OCI-M1 (cell line): Measurements from ENCODE around the gene ZNF816.
"Not testable (repeated sequence)": the region's sequence is repeated elsewhere in the genome, so short reads cannot be mapped to it uniquely, and the experiment has no call there.

ENCODE experiments used
- DNase-seq: peaks from one replicate; lab custom pipeline; 2025; lab: John Stamatoyannopoulos, UW

Gene ZNF816

GRCh38 chr19:52962394-52963246 lies at the start of gene ZNF816:
TSS of gene ZNF816 (minus strand) at chr19:52962881. CDS start at chr19:52956089, 6,792 bp downstream.
- peak; percentile 99 for DNase-seq

- DNase-seq: no peak
Measured at GRCh38 chr19:53012006-53012405, 49.3 kb upstream of the ZNF816 start.

GRCh38 chr19:53010494-53010893 lies 47.8 kb upstream of the ZNF816 start:
- DNase-seq: no peak

GRCh38 chr19:53008061-53008778 lies 45.5 kb upstream of the ZNF816 start:
- DNase-seq: no peak

- peak; percentile 63 for DNase-seq
Measured at GRCh38 chr19:53007606-53008005, 44.9 kb upstream of the ZNF816 start.

- DNase-seq: peak; percentile 73
Measured at GRCh38 chr19:53007200-53007599, 44.5 kb upstream of the ZNF816 start.

- DNase-seq: no peak
Measured at GRCh38 chr19:53004242-53004641, 41.6 kb upstream of the ZNF816 start.

GRCh38 chr19:53002479-53002878 lies 39.8 kb upstream of the ZNF816 start:
- DNase-seq: no peak

GRCh38 chr19:52997975-52998374 lies 35.3 kb upstream of the ZNF816 start:
- no peak for DNase-seq

GRCh38 chr19:52995711-52996110 lies 33.0 kb upstream of the ZNF816 start:
- no peak for DNase-seq

- peak; percentile 97 for DNase-seq
Measured at GRCh38 chr19:52993342-52994178, 30.9 kb upstream of the ZNF816 start.

GRCh38 chr19:52992109-52993004 lies 29.7 kb upstream of the ZNF816 start:
- DNase-seq: no peak

GRCh38 chr19:52991484-52991883 lies 28.8 kb upstream of the ZNF816 start:
- no peak for DNase-seq

- DNase-seq: no peak
Measured at GRCh38 chr19:52990759-52991418, 28.2 kb upstream of the ZNF816 start.

- DNase-seq: no peak
Measured at GRCh38 chr19:52988506-52988905, 25.8 kb upstream of the ZNF816 start.

GRCh38 chr19:52987221-52987620 lies 24.5 kb upstream of the ZNF816 start:
- DNase-seq: no peak

- DNase-seq: not testable (repeated sequence)
Measured at GRCh38 chr19:52983167-52983566, 20.5 kb upstream of the ZNF816 start.

GRCh38 chr19:52981329-52981728 lies 18.6 kb upstream of the ZNF816 start:
- no peak for DNase-seq

- DNase-seq: no peak
Measured at GRCh38 chr19:52967772-52968171, 5.1 kb upstream of the ZNF816 start.

- no peak for DNase-seq
Measured at GRCh38 chr19:52963247-52963618, 552 bp upstream of the ZNF816 start.

GRCh38 chr19:52961981-52962380 lies 700 bp downstream of the ZNF816 start:
- peak; percentile 77 for DNase-seq
